K562 treated with DMSO at 1 percent for 4 hours (cell line): Measurements from ENCODE around the gene CRY1. TPM values are rescaled to one million over a fixed set of nuclear protein-coding genes. Genes with fewer than 3 reads are reported as not detected.

Experiments used
- total RNA-seq: library from RNA; unstranded; fragments of 300-600 nt; gene quantifications from 2 replicates; pipeline ENCODE4 v1.2.3, GENCODE V29; 2022; ENCODE audit not compliant: insufficient read depth

Gene CRY1
- 31.0 and 50.6 TPM in 2 replicates for total RNA-seq

GRCh38 chr12:107093417-107094182 lies at the start of gene CRY1:
Gene CRY1, minus strand, starts transcription at chr12:107093549. Its CDS starts 588 bp downstream, at chr12:107092961.

GRCh38 chr12:106986625-106987389 lies 106.5 kb downstream of the CRY1 start, which contains the start of gene MTERF2:
Gene MTERF2, minus strand, starts transcription at chr12:106987146. Its CDS starts 8,432 bp downstream, at chr12:106978714.

GRCh38 chr12:106955377-106956047 lies 137.8 kb downstream of the CRY1 start, which contains the start of gene TMEM263:
Gene TMEM263, plus strand, starts transcription at chr12:106955907. Its CDS starts 11,210 bp downstream, at chr12:106967117.

Other genes starting within 250 kb of the CRY1 start
- gene TMEM263, start 137.6 kb downstream of the CRY1 start, total RNA-seq: 25.5 and 26.6 TPM in 2 replicates
- gene MTERF2, start 106.4 kb downstream of the CRY1 start, total RNA-seq: 7.4 and 8.6 TPM in 2 replicates